SK-N-SH treated with all-trans-retinoic acid at 6 μM for 48 hours (cell line): Measurements from ENCODE around the gene RNASE8.

Source experiments
- ARNTL ChIP-seq: fragments of 450-650 bp; formaldehyde crosslinking; IDR thresholded peaks from 2 replicates; pipeline ENCODE4 v1.5.0; 2020; ENCODE audit warnings: low read depth, mild to moderate bottlenecking, moderate library complexity, borderline replicate concordance
- BACH2 ChIP-seq: fragments of 250-450 bp; sonication (Bioruptor Pico); IDR thresholded peaks from 2 replicates; pipeline ENCODE4 v1.9.0; 2021; ENCODE audit warnings: mild to moderate bottlenecking, borderline replicate concordance
- GLIS3 ChIP-seq: fragments of 250-450 bp; sonication (Bioruptor Pico); IDR thresholded peaks from 2 replicates; pipeline ENCODE4 v1.5.0; 2020; ENCODE audit warnings: mild to moderate bottlenecking, moderate library complexity
- OSR1 ChIP-seq: fragments of 250-450 bp; sonication (Bioruptor Pico); IDR thresholded peaks from 2 replicates; pipeline ENCODE4 v1.8.0; 2022; ENCODE audit warnings: moderate library complexity, mild to moderate bottlenecking, inconsistent platforms
- SNAI2 ChIP-seq: fragments of 250-450 bp; sonication (Bioruptor Pico); IDR thresholded peaks from 2 replicates; pipeline ENCODE4 v1.5.0; 2020; ENCODE audit warnings: mild to moderate bottlenecking, moderate library complexity
- TCF4 ChIP-seq: fragments of 250-450 bp; sonication (Bioruptor Pico); IDR thresholded peaks from 2 replicates; pipeline ENCODE4 v1.8.0; 2021; ENCODE audit warnings: mild to moderate bottlenecking, moderate library complexity, borderline replicate concordance
- TOX ChIP-seq: fragments of 250-450 bp; sonication (Bioruptor Pico); IDR thresholded peaks from 2 replicates; pipeline ENCODE4 v1.8.0; 2021; ENCODE audit warnings: mild to moderate bottlenecking, moderate library complexity, borderline replicate concordance
- ZFP3 ChIP-seq: fragments of 250-450 bp; sonication (Bioruptor Pico); IDR thresholded peaks from 2 replicates; pipeline ENCODE4 v1.5.0; 2020; ENCODE audit warnings: mild to moderate bottlenecking, moderate library complexity
- ZFP30 ChIP-seq: fragments of 450-650 bp; formaldehyde crosslinking; IDR thresholded peaks from 2 replicates; pipeline ENCODE4 v1.5.0; 2022; ENCODE audit warnings: mild to moderate bottlenecking, moderate library complexity
- ZNF70 ChIP-seq: fragments of 450-650 bp; formaldehyde crosslinking; IDR thresholded peaks from 2 replicates; pipeline ENCODE4 v1.5.0; 2020; ENCODE audit warnings: mild to moderate bottlenecking, moderate library complexity
- TF ChIP-seq, protein P1 (sequence below): fragments of 250-450 bp; sonication (Bioruptor Pico); IDR thresholded peaks from 2 replicates; pipeline ENCODE4 v1.5.1; 2020; ENCODE audit warnings: low read depth, mild to moderate bottlenecking, moderate library complexity
- TF ChIP-seq, protein P2 (sequence below): fragments of 250-450 bp; sonication (Bioruptor Pico); IDR thresholded peaks from 2 replicates; pipeline ENCODE4 v1.5.1; 2021; ENCODE audit warnings: mild to moderate bottlenecking, moderate library complexity
- TF ChIP-seq, protein P3 (sequence below): fragments of 250-450 bp; sonication (Bioruptor Pico); IDR thresholded peaks from 2 replicates; pipeline ENCODE4 v1.5.0; 2020; ENCODE audit warnings: mild to moderate bottlenecking, moderate library complexity

DNA sequence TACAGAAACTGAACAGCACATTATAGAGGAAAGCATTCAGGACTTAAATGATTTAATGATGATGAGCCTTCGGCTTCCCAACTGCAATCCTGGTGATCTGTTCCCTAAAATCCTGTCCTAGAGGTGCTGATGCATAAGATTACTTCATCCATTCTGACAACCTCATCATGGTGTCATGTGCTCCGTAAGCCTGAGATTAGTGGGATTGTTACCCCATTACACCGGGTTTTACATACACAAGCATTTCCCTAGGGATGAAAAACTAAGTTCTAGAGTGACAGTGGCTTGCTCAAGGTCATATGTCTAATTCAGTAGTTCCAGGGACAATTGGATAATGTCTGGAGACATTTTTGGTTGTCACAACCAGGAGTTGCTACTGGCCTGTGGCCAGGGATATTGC, 20.5 kb upstream of the RNASE8 start:
- TF ChIP-seq, protein P1, sequence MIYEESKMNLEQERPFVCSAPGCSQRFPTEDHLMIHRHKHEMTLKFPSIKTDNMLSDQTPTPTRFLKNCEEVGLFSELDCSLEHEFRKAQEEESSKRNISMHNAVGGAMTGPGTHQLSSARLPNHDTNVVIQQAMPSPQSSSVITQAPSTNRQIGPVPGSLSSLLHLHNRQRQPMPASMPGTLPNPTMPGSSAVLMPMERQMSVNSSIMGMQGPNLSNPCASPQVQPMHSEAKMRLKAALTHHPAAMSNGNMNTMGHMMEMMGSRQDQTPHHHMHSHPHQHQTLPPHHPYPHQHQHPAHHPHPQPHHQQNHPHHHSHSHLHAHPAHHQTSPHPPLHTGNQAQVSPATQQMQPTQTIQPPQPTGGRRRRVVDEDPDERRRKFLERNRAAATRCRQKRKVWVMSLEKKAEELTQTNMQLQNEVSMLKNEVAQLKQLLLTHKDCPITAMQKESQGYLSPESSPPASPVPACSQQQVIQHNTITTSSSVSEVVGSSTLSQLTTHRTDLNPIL (CRISPR knock-in tag) = no peak
- TF ChIP-seq, protein P2, sequence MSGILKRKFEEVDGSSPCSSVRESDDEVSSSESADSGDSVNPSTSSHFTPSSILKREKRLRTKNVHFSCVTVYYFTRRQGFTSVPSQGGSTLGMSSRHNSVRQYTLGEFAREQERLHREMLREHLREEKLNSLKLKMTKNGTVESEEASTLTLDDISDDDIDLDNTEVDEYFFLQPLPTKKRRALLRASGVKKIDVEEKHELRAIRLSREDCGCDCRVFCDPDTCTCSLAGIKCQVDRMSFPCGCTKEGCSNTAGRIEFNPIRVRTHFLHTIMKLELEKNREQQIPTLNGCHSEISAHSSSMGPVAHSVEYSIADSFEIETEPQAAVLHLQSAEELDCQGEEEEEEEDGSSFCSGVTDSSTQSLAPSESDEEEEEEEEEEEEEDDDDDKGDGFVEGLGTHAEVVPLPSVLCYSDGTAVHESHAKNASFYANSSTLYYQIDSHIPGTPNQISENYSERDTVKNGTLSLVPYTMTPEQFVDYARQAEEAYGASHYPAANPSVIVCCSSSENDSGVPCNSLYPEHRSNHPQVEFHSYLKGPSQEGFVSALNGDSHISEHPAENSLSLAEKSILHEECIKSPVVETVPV (CRISPR knock-in tag) = no peak
- no peak for TF ChIP-seq ZNF70
- no peak for TF ChIP-seq OSR1 (CRISPR knock-in tag)
- no peak for TF ChIP-seq ZFP3 (CRISPR knock-in tag)
- TF ChIP-seq TCF4 (CRISPR knock-in tag) = no peak
- TF ChIP-seq TOX (CRISPR knock-in tag) = no peak
- no peak for TF ChIP-seq GLIS3 (CRISPR knock-in tag)
- no peak for TF ChIP-seq ARNTL (CRISPR knock-in tag)
- TF ChIP-seq SNAI2 = no peak
- TF ChIP-seq ZFP30 = no peak
- TF ChIP-seq, protein P3, sequence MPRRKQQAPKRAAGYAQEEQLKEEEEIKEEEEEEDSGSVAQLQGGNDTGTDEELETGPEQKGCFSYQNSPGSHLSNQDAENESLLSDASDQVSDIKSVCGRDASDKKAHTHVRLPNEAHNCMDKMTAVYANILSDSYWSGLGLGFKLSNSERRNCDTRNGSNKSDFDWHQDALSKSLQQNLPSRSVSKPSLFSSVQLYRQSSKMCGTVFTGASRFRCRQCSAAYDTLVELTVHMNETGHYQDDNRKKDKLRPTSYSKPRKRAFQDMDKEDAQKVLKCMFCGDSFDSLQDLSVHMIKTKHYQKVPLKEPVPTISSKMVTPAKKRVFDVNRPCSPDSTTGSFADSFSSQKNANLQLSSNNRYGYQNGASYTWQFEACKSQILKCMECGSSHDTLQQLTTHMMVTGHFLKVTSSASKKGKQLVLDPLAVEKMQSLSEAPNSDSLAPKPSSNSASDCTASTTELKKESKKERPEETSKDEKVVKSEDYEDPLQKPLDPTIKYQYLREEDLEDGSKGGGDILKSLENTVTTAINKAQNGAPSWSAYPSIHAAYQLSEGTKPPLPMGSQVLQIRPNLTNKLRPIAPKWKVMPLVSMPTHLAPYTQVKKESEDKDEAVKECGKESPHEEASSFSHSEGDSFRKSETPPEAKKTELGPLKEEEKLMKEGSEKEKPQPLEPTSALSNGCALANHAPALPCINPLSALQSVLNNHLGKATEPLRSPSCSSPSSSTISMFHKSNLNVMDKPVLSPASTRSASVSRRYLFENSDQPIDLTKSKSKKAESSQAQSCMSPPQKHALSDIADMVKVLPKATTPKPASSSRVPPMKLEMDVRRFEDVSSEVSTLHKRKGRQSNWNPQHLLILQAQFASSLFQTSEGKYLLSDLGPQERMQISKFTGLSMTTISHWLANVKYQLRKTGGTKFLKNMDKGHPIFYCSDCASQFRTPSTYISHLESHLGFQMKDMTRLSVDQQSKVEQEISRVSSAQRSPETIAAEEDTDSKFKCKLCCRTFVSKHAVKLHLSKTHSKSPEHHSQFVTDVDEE (CRISPR knock-in tag) = no peak
- TF ChIP-seq BACH2 (CRISPR knock-in tag) = no peak
